ENCODE data around the gene GOLGA1. TPM values are rescaled to one million over a fixed set of nuclear protein-coding genes. Genes with fewer than 3 reads are reported as not detected.

The GOLGA1 gene
- total RNA-seq, 1 donor = 13.9 TPM

- no peak for DNase-seq (ENCODE audit: low read depth)
- H3K4me3 ChIP-seq (ENCODE audit: low read depth, low read length) = peak overlapping the region; percentile 93
- TF ChIP-seq, protein P1, sequence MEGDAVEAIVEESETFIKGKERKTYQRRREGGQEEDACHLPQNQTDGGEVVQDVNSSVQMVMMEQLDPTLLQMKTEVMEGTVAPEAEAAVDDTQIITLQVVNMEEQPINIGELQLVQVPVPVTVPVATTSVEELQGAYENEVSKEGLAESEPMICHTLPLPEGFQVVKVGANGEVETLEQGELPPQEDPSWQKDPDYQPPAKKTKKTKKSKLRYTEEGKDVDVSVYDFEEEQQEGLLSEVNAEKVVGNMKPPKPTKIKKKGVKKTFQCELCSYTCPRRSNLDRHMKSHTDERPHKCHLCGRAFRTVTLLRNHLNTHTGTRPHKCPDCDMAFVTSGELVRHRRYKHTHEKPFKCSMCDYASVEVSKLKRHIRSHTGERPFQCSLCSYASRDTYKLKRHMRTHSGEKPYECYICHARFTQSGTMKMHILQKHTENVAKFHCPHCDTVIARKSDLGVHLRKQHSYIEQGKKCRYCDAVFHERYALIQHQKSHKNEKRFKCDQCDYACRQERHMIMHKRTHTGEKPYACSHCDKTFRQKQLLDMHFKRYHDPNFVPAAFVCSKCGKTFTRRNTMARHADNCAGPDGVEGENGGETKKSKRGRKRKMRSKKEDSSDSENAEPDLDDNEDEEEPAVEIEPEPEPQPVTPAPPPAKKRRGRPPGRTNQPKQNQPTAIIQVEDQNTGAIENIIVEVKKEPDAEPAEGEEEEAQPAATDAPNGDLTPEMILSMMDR (IDR thresholded peaks at IDR 0.05; ENCODE audit: insufficient read depth, low read length) = no peak
Observed at GRCh38 chr9:124860582-124861341, 80.1 kb downstream of the GOLGA1 start.

- peak overlapping the region; percentile 93 for H3K4me3 ChIP-seq (ENCODE audit: low read depth, low read length)
- no peak for DNase-seq (ENCODE audit: low read depth)
- TF ChIP-seq, protein P1 (IDR thresholded peaks at IDR 0.05; ENCODE audit: insufficient read depth, low read length) = no peak
Observed at GRCh38 chr9:124859803-124860581, 80.9 kb downstream of the GOLGA1 start.

GRCh38 chr9:124858330-124859046 lies 82.4 kb downstream of the GOLGA1 start:
- no peak for DNase-seq (ENCODE audit: low read depth)
- no peak overlapping the region for H3K4me3 ChIP-seq (ENCODE audit: low read depth, low read length)
- TF ChIP-seq, protein P1 (IDR thresholded peaks at IDR 0.05; ENCODE audit: insufficient read depth, low read length) = no peak

GRCh38 chr9:124857533-124858162 lies 83.2 kb downstream of the GOLGA1 start:
- TF ChIP-seq, protein P1 (IDR thresholded peaks at IDR 0.05; ENCODE audit: insufficient read depth, low read length) = no peak
- H3K4me3 ChIP-seq (ENCODE audit: low read depth, low read length) = no peak overlapping the region
- DNase-seq (ENCODE audit: low read depth) = no peak

- no peak for DNase-seq (ENCODE audit: low read depth)
- no peak overlapping the region for H3K4me3 ChIP-seq (ENCODE audit: low read depth, low read length)
- TF ChIP-seq, protein P1 (IDR thresholded peaks at IDR 0.05; ENCODE audit: insufficient read depth, low read length) = peak; percentile 42
Observed at GRCh38 chr9:124855944-124856765, 84.7 kb downstream of the GOLGA1 start.

All from fibroblast of the aortic adventitia (primary cell).